ENCODE data around the gene ACOT13. TPM values are rescaled to one million over a fixed set of nuclear protein-coding genes. Genes with fewer than 3 reads are reported as not detected.

The ACOT13 gene
- total RNA-seq, 4 donors from 2014 or later, result 5.6 to 16.8 (median 11.2) TPM

GRCh38 chr6:24642061-24642460 is 24.8 kb upstream of the ACOT13 start:
- DNase-seq, result no peak
- Histone ChIP-seq H3K27me3 (peaks cover 21% of the 10 kb centered on the region), H3K36me3 (no peaks in the 10 kb centered on the region), H3K27ac (no peak overlapping the region), H3K4me3 (no peak overlapping the region), H3K4me1 (peaks cover 0 to 13% (median 5%) of the 10 kb centered on the region in 4 donors), H3K9me3 (no peaks in the 10 kb centered on the region)
- intact Hi-C loops (cut with DNase I; ENCODE audit: low total_unique reads), result no loop called here
- in situ Hi-C loops (cut with MboI; ENCODE audit: low pct_ligation_motif_present in 1 of 4, low pct_unique_long_range_greater_than_20kb in 1 of 4, low sequenced_read_pairs in 3 of 4), result no loop called here
- TF ChIP-seq POLR2AphosphoS5 (IDR thresholded peaks at IDR 0.05) (no peak), EP300 (IDR thresholded peaks at IDR 0.05; ENCODE audit: low read depth) (no peak)

- peaks cover 0 to 17% (median 5%) of the 10 kb centered on the region in 4 donors for H3K4me1 ChIP-seq
- H3K36me3 ChIP-seq, result no peaks in the 10 kb centered on the region
- DNase-seq, result no peak
- intact Hi-C loops (cut with DNase I; ENCODE audit: low total_unique reads), result no loop called here
- in situ Hi-C loops (cut with MboI; ENCODE audit: low pct_ligation_motif_present in 1 of 4, low pct_unique_long_range_greater_than_20kb in 1 of 4, low sequenced_read_pairs in 3 of 4), result no loop called here
- WGBS, 2 donors (ENCODE audit: low coverage in 1 of 2), result 47% methylated on average over 7 of the region's 7 CpGs; no CpG with 5 or more reads in 1 of the 2 donors
- TF ChIP-seq POLR2AphosphoS5 (IDR thresholded peaks at IDR 0.05) (no peak), CTCF (IDR thresholded peaks at IDR 0.05) (no peak), EP300 (IDR thresholded peaks at IDR 0.05; ENCODE audit: low read depth) (no peak), POLR2A (IDR thresholded peaks at IDR 0.05) (no peak)
- peaks cover 19% of the 10 kb centered on the region for H3K27me3 ChIP-seq
- H3K27ac ChIP-seq, result no peak overlapping the region
- no peak overlapping the region for H3K4me3 ChIP-seq
- H3K9me3 ChIP-seq, result no peaks in the 10 kb centered on the region
Measured at GRCh38 chr6:24643920-24644319, 23.0 kb upstream of the ACOT13 start.

- no peak for DNase-seq
- Histone ChIP-seq H3K27me3 (peaks cover 17% of the 10 kb centered on the region), H3K36me3 (no peaks in the 10 kb centered on the region), H3K9me3 (no peaks in the 10 kb centered on the region), H3K4me3 (no peak overlapping the region), H3K4me1 (peaks cover 0 to 17% (median 5%) of the 10 kb centered on the region in 4 donors), H3K27ac (no peak overlapping the region)
- intact Hi-C loops (cut with DNase I; ENCODE audit: low total_unique reads), result no loop called here
- WGBS, 2 donors (ENCODE audit: low coverage in 1 of 2), result 63 to 69% methylated on average over 4 of the region's 4 CpGs
- in situ Hi-C loops (cut with MboI; ENCODE audit: low pct_ligation_motif_present in 1 of 4, low pct_unique_long_range_greater_than_20kb in 1 of 4, low sequenced_read_pairs in 3 of 4), result no loop called here
- no peak for TF ChIP-seq CTCF (IDR thresholded peaks at IDR 0.05)
- TF ChIP-seq EP300 (IDR thresholded peaks at IDR 0.05; ENCODE audit: low read depth), result no peak
- no peak for TF ChIP-seq POLR2A (IDR thresholded peaks at IDR 0.05)
- no peak for TF ChIP-seq POLR2AphosphoS5 (IDR thresholded peaks at IDR 0.05)
Measured at GRCh38 chr6:24644377-24644776, 22.5 kb upstream of the ACOT13 start.

GRCh38 chr6:24646771-24647170 is 20.1 kb upstream of the ACOT13 start:
- peaks cover 0 to 17% (median 5%) of the 10 kb centered on the region in 4 donors for H3K4me1 ChIP-seq
- peaks cover 17% of the 10 kb centered on the region for H3K27me3 ChIP-seq
- in situ Hi-C loops (cut with MboI; ENCODE audit: low pct_ligation_motif_present in 1 of 4, low pct_unique_long_range_greater_than_20kb in 1 of 4, low sequenced_read_pairs in 3 of 4), result no loop called here
- intact Hi-C loops (cut with DNase I; ENCODE audit: low total_unique reads), result no loop called here
- WGBS, 2 donors (ENCODE audit: low coverage in 1 of 2), result 65 to 72% methylated on average over 8 of the region's 8 CpGs
- no peaks in the 10 kb centered on the region for H3K9me3 ChIP-seq
- H3K36me3 ChIP-seq, result peaks cover 0 to 21% (median 10%) of the 10 kb centered on the region in 4 donors
- no peak for TF ChIP-seq CTCF (IDR thresholded peaks at IDR 0.05)
- TF ChIP-seq POLR2AphosphoS5 (IDR thresholded peaks at IDR 0.05), result no peak
- no peak for TF ChIP-seq POLR2A (IDR thresholded peaks at IDR 0.05)
- TF ChIP-seq EP300 (IDR thresholded peaks at IDR 0.05; ENCODE audit: low read depth), result no peak
- peak; percentile 8 for DNase-seq
- H3K4me3 ChIP-seq, result no peak overlapping the region
- H3K27ac ChIP-seq, result peak overlapping the region; percentile 57 to 73 (median 60)

GRCh38 chr6:24648276-24648675 is 18.6 kb upstream of the ACOT13 start:
- Histone ChIP-seq H3K4me1 (peaks cover 0 to 17% (median 5%) of the 10 kb centered on the region in 4 donors), H3K27ac (no peak overlapping the region), H3K36me3 (peaks cover 0 to 36% (median 17%) of the 10 kb centered on the region in 4 donors), H3K9me3 (no peaks in the 10 kb centered on the region), H3K4me3 (no peak overlapping the region), H3K27me3 (peaks cover 9% of the 10 kb centered on the region)
- WGBS, 2 donors (ENCODE audit: low coverage in 1 of 2), result 91 to 100% methylated on average over 4 to 5 of the region's 5 CpGs
- TF ChIP-seq POLR2AphosphoS5 (IDR thresholded peaks at IDR 0.05), result no peak
- no peak for TF ChIP-seq POLR2A (IDR thresholded peaks at IDR 0.05)
- TF ChIP-seq EP300 (IDR thresholded peaks at IDR 0.05; ENCODE audit: low read depth), result no peak
- TF ChIP-seq CTCF (IDR thresholded peaks at IDR 0.05), result no peak
- no peak for DNase-seq
- intact Hi-C loops (cut with DNase I; ENCODE audit: low total_unique reads), result no loop called here
- in situ Hi-C loops (cut with MboI; ENCODE audit: low pct_ligation_motif_present in 1 of 4, low pct_unique_long_range_greater_than_20kb in 1 of 4, low sequenced_read_pairs in 3 of 4), result no loop called here
